Epithelial cell of esophagus (primary cell): ENCODE results near the gene MAP6.
A peak's percentile ranks its signal among the peaks of the same experiment; 100 is the strongest.

ENCODE experiments used
- DNase-seq: peaks from one replicate; pipeline ENCODE4 v3.0.0; 2010; ENCODE audit warnings: low read depth
- H3K4me3 ChIP-seq: 2 replicates; pipeline ENCODE4 v1.5.1; 2011; ENCODE audit warnings: mild to moderate bottlenecking, low read length, control low read depth
- CTCF ChIP-seq: IDR thresholded peaks from 2 replicates; pipeline ENCODE4 v1.5.1; 2011; ENCODE audit warnings: low read depth, mild to moderate bottlenecking, low read length, control low read depth, inconsistent platforms; ENCODE audit not compliant: insufficient read depth; ENCODE audit errors: missing control alignments

Gene MAP6

GRCh38 chr11:75582895-75583717 is 85.7 kb downstream of the MAP6 start:
- peak; percentile 21 for TF ChIP-seq CTCF
- peak; percentile 48 for DNase-seq
- peak overlapping the region; percentile 70 for H3K4me3 ChIP-seq

- no peak for DNase-seq
- H3K4me3 ChIP-seq: peak overlapping the region; percentile 70
- no peak for TF ChIP-seq CTCF
Measured at GRCh38 chr11:75582506-75582894, 86.3 kb downstream of the MAP6 start.

- TF ChIP-seq CTCF: no peak
- no peak for DNase-seq
- no peak overlapping the region for H3K4me3 ChIP-seq
Measured at GRCh38 chr11:75579841-75580240, 89.0 kb downstream of the MAP6 start.

- DNase-seq: no peak
- no peak overlapping the region for H3K4me3 ChIP-seq
- TF ChIP-seq CTCF: no peak
Measured at GRCh38 chr11:75578977-75579376, 89.9 kb downstream of the MAP6 start.

GRCh38 chr11:75577207-75577606 is 91.6 kb downstream of the MAP6 start:
- no peak for DNase-seq
- TF ChIP-seq CTCF: peak; percentile 59

GRCh38 chr11:75576499-75576918 is 92.3 kb downstream of the MAP6 start:
- DNase-seq: no peak
- no peak for TF ChIP-seq CTCF
- H3K4me3 ChIP-seq: no peak overlapping the region

More at GRCh38 chr11:75577207-75577606, 91.6 kb downstream of the MAP6 start:
- no peak overlapping the region for H3K4me3 ChIP-seq

- no peak overlapping the region for H3K4me3 ChIP-seq
- DNase-seq: no peak
- no peak for TF ChIP-seq CTCF
Measured at GRCh38 chr11:75576017-75576416, 92.8 kb downstream of the MAP6 start.
